DND-41 (cell line): Measurements from ENCODE around the gene KRTAP2-2.

Source experiments
- ATAC-seq: fragments of 200-7000 bp; cut with Tn5 transposase; 3 replicates; pipeline ENCODE4 v1.9.1; 2021; ENCODE audit warnings: low read depth; ENCODE audit not compliant: insufficient read depth
- DNase-seq: peaks from one replicate; pipeline ENCODE4 v3.0.0-alpha.2; 2020
- H2AFZ ChIP-seq: 2 replicates; pipeline ENCODE4 v1.6.0; 2012; ENCODE audit warnings: low read depth, low read length
- H3K27ac ChIP-seq: 2 replicates; pipeline ENCODE4 v1.5.1; 2012; ENCODE audit warnings: low read length, inconsistent platforms
- H3K27me3 ChIP-seq: fragments of 200-600 bp; sonication (generic); 2 replicates; pipeline ENCODE4 v1.6.0; 2012; ENCODE audit warnings: low read length, mild to moderate bottlenecking, inconsistent platforms; ENCODE audit not compliant: insufficient read depth, poor library complexity
- H3K36me3 ChIP-seq: 2 replicates; pipeline ENCODE4 v1.5.1; 2012; ENCODE audit warnings: low read length, inconsistent platforms; ENCODE audit not compliant: insufficient read depth
- H3K4me1 ChIP-seq: 2 replicates; pipeline ENCODE4 v1.5.1; 2012; ENCODE audit warnings: mild to moderate bottlenecking, low read length; ENCODE audit not compliant: insufficient read depth
- H3K4me2 ChIP-seq: 2 replicates; pipeline ENCODE4 v1.6.0; 2012; ENCODE audit warnings: mild to moderate bottlenecking, moderate library complexity, low read length, inconsistent platforms; ENCODE audit not compliant: insufficient read depth
- H3K4me3 ChIP-seq, 2 experiments: fragments of 200-600 bp in 1 of 2; shearing (Covaris generic) in 1 of 2; 2 replicates each; pipeline ENCODE4 v1.5.1; 2012 to 2016; ENCODE audit warnings: inconsistent platforms in 2 of 2, low read length in 2 of 2, mild to moderate bottlenecking in 2 of 2, low read depth in 1 of 2, moderate library complexity in 1 of 2
- H3K79me2 ChIP-seq: 2 replicates; pipeline ENCODE4 v1.6.0; 2012; ENCODE audit warnings: low read length, inconsistent platforms; ENCODE audit not compliant: insufficient read depth
- H3K9ac ChIP-seq: 2 replicates; pipeline ENCODE4 v1.6.0; 2012; ENCODE audit warnings: low read depth, mild to moderate bottlenecking, inconsistent platforms, low read length, moderate library complexity
- H3K9me3 ChIP-seq: 2 replicates; pipeline ENCODE4 v1.5.1; 2012; ENCODE audit warnings: low read length, moderate library complexity, mild to moderate bottlenecking, inconsistent platforms; ENCODE audit not compliant: insufficient read depth, severe bottlenecking
- H4K20me1 ChIP-seq: 2 replicates; pipeline ENCODE4 v1.6.0; 2012; ENCODE audit warnings: low read length; ENCODE audit not compliant: insufficient read depth
- CTCF ChIP-seq: IDR thresholded peaks from 2 replicates; pipeline ENCODE4 v1.5.1; 2012; ENCODE audit warnings: borderline replicate concordance, low read length, moderate library complexity, mild to moderate bottlenecking; ENCODE audit not compliant: poor library complexity, severe bottlenecking; ENCODE audit errors: extremely low read depth
- EZH2 ChIP-seq: IDR thresholded peaks from 3 replicates; pipeline ENCODE4 v1.6.1; 2012; ENCODE audit warnings: borderline replicate concordance, low read depth, mild to moderate bottlenecking, moderate library complexity, low read length, inconsistent platforms; ENCODE audit not compliant: severe bottlenecking

The KRTAP2-2 gene

GRCh38 chr17:41071606-41072360 lies 16.8 kb upstream of the KRTAP2-2 start:
- Histone ChIP-seq H3K4me2 (no peak overlapping the region), H3K4me1 (no peaks in the 10 kb centered on the region), H3K4me3 (no peak overlapping the region), H3K79me2 (no peaks in the 10 kb centered on the region), H3K36me3 (no peaks in the 10 kb centered on the region), H3K9me3 (no peaks in the 10 kb centered on the region), H3K27me3 (peaks cover 9% of the 10 kb centered on the region), H3K27ac (no peak overlapping the region), H3K9ac (no peak overlapping the region), H2AFZ (no peak overlapping the region), H4K20me1 (no peaks in the 10 kb centered on the region)
- ATAC-seq, result no peak
- DNase-seq, result no peak
- no peak for TF ChIP-seq EZH2
- no peak for TF ChIP-seq CTCF

- H3K79me2 ChIP-seq, result no peaks in the 10 kb centered on the region
- no peak overlapping the region for H3K4me2 ChIP-seq
- no peaks in the 10 kb centered on the region for H4K20me1 ChIP-seq
- H3K4me3 ChIP-seq, result no peak overlapping the region
- no peak overlapping the region for H2AFZ ChIP-seq
- DNase-seq, result no peak
- no peak overlapping the region for H3K27ac ChIP-seq
- no peaks in the 10 kb centered on the region for H3K36me3 ChIP-seq
- no peaks in the 10 kb centered on the region for H3K9me3 ChIP-seq
- no peak for ATAC-seq
- no peak overlapping the region for H3K9ac ChIP-seq
- peaks cover 4% of the 10 kb centered on the region for H3K27me3 ChIP-seq
- no peaks in the 10 kb centered on the region for H3K4me1 ChIP-seq
- TF ChIP-seq CTCF, result no peak
- no peak for TF ChIP-seq EZH2
Measured at GRCh38 chr17:41069031-41069430, 14.0 kb upstream of the KRTAP2-2 start.

GRCh38 chr17:41067281-41067680 lies 12.3 kb upstream of the KRTAP2-2 start:
- no peak overlapping the region for H2AFZ ChIP-seq
- no peak overlapping the region for H3K4me3 ChIP-seq
- no peak for DNase-seq
- H3K27ac ChIP-seq, result no peak overlapping the region
- no peaks in the 10 kb centered on the region for H3K4me1 ChIP-seq
- TF ChIP-seq CTCF (no peak), EZH2 (no peak)
- no peaks in the 10 kb centered on the region for H3K9me3 ChIP-seq
- H4K20me1 ChIP-seq, result no peaks in the 10 kb centered on the region
- no peaks in the 10 kb centered on the region for H3K36me3 ChIP-seq
- H3K27me3 ChIP-seq, result peaks cover 4% of the 10 kb centered on the region
- ATAC-seq, result no peak
- H3K4me2 ChIP-seq, result no peak overlapping the region
- H3K9ac ChIP-seq, result no peak overlapping the region
- H3K79me2 ChIP-seq, result no peaks in the 10 kb centered on the region
